ENCODE measurements around the gene BRAF. TPM values are rescaled to one million over a fixed set of nuclear protein-coding genes. Genes with fewer than 3 reads are reported as not detected.

The BRAF gene
- total RNA-seq, 1 donor from 2014 or later, result 52.8 TPM

GRCh38 chr7:140870003-140870402, 54.7 kb downstream of the BRAF start:
- DNase-seq (ENCODE audit: extremely low spot score in 2 of 2), result no peak
- TF ChIP-seq POLR2AphosphoS5 (IDR thresholded peaks at IDR 0.05; ENCODE audit: insufficient read depth in 1 of 2, low read depth in 1 of 2), result no peak
- no peak for TF ChIP-seq POLR2A (IDR thresholded peaks at IDR 0.05)
- TF ChIP-seq CTCF (IDR thresholded peaks at IDR 0.05), result no peak
- H3K27ac ChIP-seq, result no peak overlapping the region
- H3K36me3 ChIP-seq, result no peaks in the 10 kb centered on the region
- intact Hi-C loops (cut with DNase I), result no loop called here
- H3K27me3 ChIP-seq, result no peaks in the 10 kb centered on the region
- H3K9me3 ChIP-seq, result no peaks in the 10 kb centered on the region
- H3K4me3 ChIP-seq, result no peak overlapping the region
- H3K4me1 ChIP-seq, result peaks cover 5% of the 10 kb centered on the region

- Histone ChIP-seq H3K9me3 (no peaks in the 10 kb centered on the region), H3K36me3 (no peaks in the 10 kb centered on the region), H3K27ac (no peak overlapping the region), H3K27me3 (no peaks in the 10 kb centered on the region), H3K4me1 (peaks cover 5% of the 10 kb centered on the region), H3K4me3 (no peak overlapping the region)
- no peak for TF ChIP-seq CTCF (IDR thresholded peaks at IDR 0.05)
- no peak for DNase-seq (ENCODE audit: extremely low spot score in 2 of 2)
- intact Hi-C loops (cut with DNase I), result no loop called here
These were observed 55.3 kb downstream of the BRAF start for GRCh38 chr7:140869430-140869829.

- Histone ChIP-seq H3K27ac (no peak overlapping the region), H3K9me3 (no peaks in the 10 kb centered on the region), H3K4me3 (no peak overlapping the region), H3K36me3 (no peaks in the 10 kb centered on the region), H3K4me1 (peaks cover 5% of the 10 kb centered on the region), H3K27me3 (no peaks in the 10 kb centered on the region)
- no peak for TF ChIP-seq CTCF (IDR thresholded peaks at IDR 0.05)
- no peak for TF ChIP-seq POLR2AphosphoS5 (IDR thresholded peaks at IDR 0.05; ENCODE audit: insufficient read depth in 1 of 2, low read depth in 1 of 2)
- TF ChIP-seq POLR2A (IDR thresholded peaks at IDR 0.05), result no peak
- intact Hi-C loops (cut with DNase I), result no loop called here
- DNase-seq (ENCODE audit: extremely low spot score in 2 of 2), result no peak
These were observed 57.0 kb downstream of the BRAF start for GRCh38 chr7:140867467-140868462.

- Histone ChIP-seq H3K36me3 (no peaks in the 10 kb centered on the region), H3K9me3 (no peaks in the 10 kb centered on the region), H3K27me3 (no peaks in the 10 kb centered on the region), H3K4me3 (no peak overlapping the region), H3K27ac (no peak overlapping the region), H3K4me1 (peaks cover 6% of the 10 kb centered on the region)
- intact Hi-C loops (cut with DNase I), result no loop called here
- TF ChIP-seq POLR2AphosphoS5 (IDR thresholded peaks at IDR 0.05; ENCODE audit: insufficient read depth in 1 of 2, low read depth in 1 of 2) (no peak), CTCF (IDR thresholded peaks at IDR 0.05) (no peak), POLR2A (IDR thresholded peaks at IDR 0.05) (no peak)
- DNase-seq (ENCODE audit: extremely low spot score in 2 of 2), result no peak
These were observed 57.8 kb downstream of the BRAF start for GRCh38 chr7:140866926-140867325.

- H3K36me3 ChIP-seq, result no peaks in the 10 kb centered on the region
- intact Hi-C loops (cut with DNase I), result no loop called here
- H3K27me3 ChIP-seq, result no peaks in the 10 kb centered on the region
- H3K4me3 ChIP-seq, result no peak overlapping the region
- no peak for TF ChIP-seq CTCF (IDR thresholded peaks at IDR 0.05)
- TF ChIP-seq POLR2A (IDR thresholded peaks at IDR 0.05), result no peak
- TF ChIP-seq POLR2AphosphoS5 (IDR thresholded peaks at IDR 0.05; ENCODE audit: insufficient read depth in 1 of 2, low read depth in 1 of 2), result no peak
- DNase-seq (ENCODE audit: extremely low spot score in 2 of 2), result no peak
- H3K4me1 ChIP-seq, result peaks cover 17% of the 10 kb centered on the region
- H3K9me3 ChIP-seq, result no peaks in the 10 kb centered on the region
- H3K27ac ChIP-seq, result no peak overlapping the region
These were observed 60.0 kb downstream of the BRAF start for GRCh38 chr7:140864732-140865131.
